ENCODE results near the gene SNX9.

DNA sequence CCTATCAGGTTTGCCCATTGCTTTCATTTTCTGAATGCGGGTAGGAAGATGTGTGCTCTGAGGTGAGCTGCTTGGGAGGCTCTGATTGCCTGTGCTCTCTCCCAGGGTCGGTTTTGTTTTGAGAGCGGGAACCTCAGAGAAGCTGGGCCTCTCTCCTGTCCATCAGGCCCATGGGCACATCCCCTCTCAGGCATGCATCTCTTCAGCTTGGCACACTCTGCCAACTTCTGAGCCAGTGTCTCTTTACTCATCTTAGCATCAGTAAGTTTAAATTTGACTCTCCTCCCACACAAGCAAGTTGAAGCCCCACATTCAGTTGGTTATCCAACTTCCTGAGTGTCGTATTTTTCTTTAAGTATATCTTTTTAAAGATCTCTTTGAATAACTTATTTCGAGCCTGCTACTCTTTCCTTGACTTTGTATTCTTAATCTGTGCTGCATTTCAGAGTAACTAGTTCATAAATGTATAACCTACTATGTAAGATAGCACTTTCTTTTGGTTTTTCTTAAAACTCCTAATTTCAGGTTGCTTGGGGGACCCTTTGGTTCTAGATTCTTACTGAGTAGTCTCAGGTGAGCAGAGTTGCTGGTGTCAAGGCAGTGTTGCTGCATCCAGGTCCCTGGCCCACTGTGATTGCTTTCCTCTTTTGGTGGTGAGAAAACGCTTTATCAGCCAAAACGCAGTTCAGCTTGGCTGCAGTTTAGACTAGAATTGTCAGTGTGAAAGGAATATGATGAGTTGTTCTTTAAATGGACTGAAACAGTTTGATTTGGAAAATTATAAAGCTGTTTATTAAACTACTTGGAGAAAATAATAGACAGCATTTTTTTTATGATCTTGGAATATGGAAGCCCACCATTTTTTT, 54.8 kb downstream of the SNX9 start:
- TF ChIP-seq POLR2A (IDR thresholded peaks at IDR 0.05; ENCODE audit: low read length), result no peak
- no peak for TF ChIP-seq GATA1 (IDR thresholded peaks at IDR 0.05; ENCODE audit: low read depth, low read length)
